Measurements from ENCODE around the gene HSPA9.
A peak's percentile ranks its signal among the peaks of the same experiment; 100 is the strongest.

The HSPA9 gene

DNA sequence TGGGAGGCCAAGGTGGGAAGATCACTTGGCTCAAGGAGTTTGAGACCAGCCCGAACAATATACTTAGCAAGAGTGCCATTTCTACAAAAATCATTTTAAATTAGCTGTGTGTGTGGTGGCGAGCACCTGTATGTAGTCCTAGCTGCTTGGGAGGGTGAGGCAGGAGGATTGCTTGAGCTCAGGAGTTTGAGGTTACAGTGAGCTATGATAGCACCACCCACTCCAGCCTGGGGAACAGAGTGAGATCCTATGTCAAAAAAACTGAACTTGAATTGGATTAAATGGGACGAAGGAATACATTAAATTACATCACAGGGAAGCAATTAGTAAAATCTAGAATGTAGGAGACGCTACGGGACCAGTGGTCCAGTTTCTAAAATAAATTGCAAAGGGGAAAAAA is 25.8 kb downstream of the HSPA9 start:
- TF ChIP-seq, protein P1, sequence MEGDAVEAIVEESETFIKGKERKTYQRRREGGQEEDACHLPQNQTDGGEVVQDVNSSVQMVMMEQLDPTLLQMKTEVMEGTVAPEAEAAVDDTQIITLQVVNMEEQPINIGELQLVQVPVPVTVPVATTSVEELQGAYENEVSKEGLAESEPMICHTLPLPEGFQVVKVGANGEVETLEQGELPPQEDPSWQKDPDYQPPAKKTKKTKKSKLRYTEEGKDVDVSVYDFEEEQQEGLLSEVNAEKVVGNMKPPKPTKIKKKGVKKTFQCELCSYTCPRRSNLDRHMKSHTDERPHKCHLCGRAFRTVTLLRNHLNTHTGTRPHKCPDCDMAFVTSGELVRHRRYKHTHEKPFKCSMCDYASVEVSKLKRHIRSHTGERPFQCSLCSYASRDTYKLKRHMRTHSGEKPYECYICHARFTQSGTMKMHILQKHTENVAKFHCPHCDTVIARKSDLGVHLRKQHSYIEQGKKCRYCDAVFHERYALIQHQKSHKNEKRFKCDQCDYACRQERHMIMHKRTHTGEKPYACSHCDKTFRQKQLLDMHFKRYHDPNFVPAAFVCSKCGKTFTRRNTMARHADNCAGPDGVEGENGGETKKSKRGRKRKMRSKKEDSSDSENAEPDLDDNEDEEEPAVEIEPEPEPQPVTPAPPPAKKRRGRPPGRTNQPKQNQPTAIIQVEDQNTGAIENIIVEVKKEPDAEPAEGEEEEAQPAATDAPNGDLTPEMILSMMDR (conservative IDR thresholded peaks at IDR 0.05; ENCODE audit: low read depth, low read length), result no peak
- H3K4me3 ChIP-seq (ENCODE audit: low read length), result no peak overlapping the region
- no peak for DNase-seq (ENCODE audit: low read depth)

DNA sequence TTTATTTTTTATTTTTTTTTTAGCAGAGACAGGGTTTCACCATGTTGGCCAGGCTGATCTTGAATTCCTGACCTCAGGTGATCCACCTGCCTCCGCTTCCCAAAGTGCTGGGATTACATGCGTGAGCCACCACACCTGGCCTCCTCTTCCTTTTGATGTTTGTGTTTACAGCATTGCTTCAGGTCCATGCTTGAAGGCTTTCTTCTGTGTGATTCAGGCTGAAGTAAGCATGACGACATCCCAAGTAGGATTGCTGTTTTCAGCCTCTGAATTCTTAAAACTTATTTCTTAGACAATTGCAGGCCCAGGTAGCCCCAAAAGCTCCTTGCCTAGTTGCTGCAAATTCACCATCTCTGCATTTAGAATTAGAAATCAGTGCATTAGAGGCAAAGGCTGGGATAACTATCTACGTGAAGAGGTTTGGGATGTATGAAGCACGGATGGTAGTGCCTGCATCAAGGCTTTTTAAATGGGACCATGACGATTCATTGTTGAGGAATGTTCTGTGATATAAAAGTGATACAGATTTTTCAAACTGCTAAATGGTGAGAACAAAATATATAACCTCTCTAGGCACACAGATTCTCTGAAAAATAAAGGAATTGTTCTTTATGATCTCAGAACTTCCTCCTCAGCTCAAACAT is 29.2 kb downstream of the HSPA9 start:
- no peak overlapping the region for H3K4me3 ChIP-seq (ENCODE audit: low read length)
- TF ChIP-seq, protein P1 (conservative IDR thresholded peaks at IDR 0.05; ENCODE audit: low read depth, low read length), result no peak
- DNase-seq (ENCODE audit: low read depth), result no peak

- TF ChIP-seq, protein P1 (conservative IDR thresholded peaks at IDR 0.05; ENCODE audit: low read depth, low read length), result no peak
- DNase-seq (ENCODE audit: low read depth), result no peak
- H3K4me3 ChIP-seq (ENCODE audit: low read length), result peak overlapping the region; percentile 70
These were observed 30.7 kb downstream of the HSPA9 start for GRCh38 chr5:138544181-138545134.

DNA sequence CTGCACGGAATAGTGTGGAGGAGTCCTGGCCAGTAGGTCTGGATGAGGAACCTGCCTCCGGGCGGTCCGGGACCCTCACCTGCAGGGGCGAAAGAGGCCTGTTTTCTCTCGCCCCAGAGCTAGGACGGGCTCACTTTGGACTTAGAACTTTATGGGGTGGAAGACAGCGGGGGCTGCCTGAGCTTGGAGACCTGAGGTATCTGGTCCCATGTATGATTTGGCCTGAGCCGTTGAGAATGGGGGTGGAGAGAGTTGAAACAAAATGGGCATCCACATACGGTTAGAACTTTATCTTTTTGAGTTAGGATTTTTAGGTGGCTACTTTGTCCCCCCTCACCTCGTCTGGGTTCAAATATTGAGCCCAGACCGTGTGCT is 31.5 kb downstream of the HSPA9 start:
- TF ChIP-seq, protein P1 (conservative IDR thresholded peaks at IDR 0.05; ENCODE audit: low read depth, low read length), result no peak
- H3K4me3 ChIP-seq (ENCODE audit: low read length), result peak overlapping the region; percentile 70
- DNase-seq (ENCODE audit: low read depth), result no peak

DNA sequence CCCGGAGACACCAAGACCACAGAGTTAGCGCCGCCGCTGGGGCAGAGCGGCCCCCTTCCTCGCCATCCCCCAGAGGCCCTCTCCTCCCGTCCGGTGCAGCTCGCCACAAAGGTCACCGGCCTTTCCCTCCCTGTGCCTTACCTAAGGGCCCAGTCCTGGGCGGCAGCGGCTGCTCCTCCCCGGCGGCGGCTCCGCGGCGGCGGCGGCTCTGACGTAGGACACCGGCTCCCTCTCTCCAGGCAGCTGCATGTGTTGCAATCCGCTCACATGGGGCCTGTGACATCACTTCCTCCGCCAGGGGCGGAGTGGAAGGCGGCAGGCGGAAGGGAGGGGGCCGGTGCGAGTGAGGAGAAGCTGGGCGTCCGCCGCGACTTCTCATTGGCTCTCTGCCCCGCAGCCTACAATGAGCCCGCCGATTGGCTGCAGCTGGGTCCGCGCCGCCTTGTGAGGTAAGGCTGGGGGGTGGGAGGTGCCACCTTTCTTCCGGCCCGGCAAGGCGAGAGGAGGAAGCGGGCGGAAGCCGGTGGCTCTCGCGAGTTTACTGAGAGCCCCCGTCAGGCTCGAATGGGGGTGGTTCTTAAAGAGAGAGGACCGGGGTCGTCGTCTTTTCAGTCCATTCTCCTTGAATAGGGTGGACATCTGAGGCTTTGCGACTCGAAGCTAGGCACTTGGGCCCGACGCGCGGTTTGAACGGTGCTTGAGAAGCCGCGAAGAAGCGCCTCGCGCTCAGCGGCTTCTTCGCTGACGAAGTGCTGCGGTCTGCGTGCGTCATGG is 32.1 kb downstream of the HSPA9 start, which contains the start of gene ETF1:
Gene ETF1, minus strand, starts transcription at position 281 of the 774 bp plus-strand sequence. CDS start 318 bp downstream, outside the sequence.
- peak; percentile 98 for DNase-seq (ENCODE audit: low read depth)
- TF ChIP-seq, protein P1 (conservative IDR thresholded peaks at IDR 0.05; ENCODE audit: low read depth, low read length), result no peak
- H3K4me3 ChIP-seq (ENCODE audit: low read length), result peak within 1 kb of the TSS; percentile 97

- no peak for DNase-seq (ENCODE audit: low read depth)
- TF ChIP-seq, protein P1 (conservative IDR thresholded peaks at IDR 0.05; ENCODE audit: low read depth, low read length), result no peak
- H3K4me3 ChIP-seq (ENCODE audit: low read length), result peak overlapping the region; percentile 97
These were observed 32.8 kb downstream of the HSPA9 start for GRCh38 chr5:138542180-138542955.

Data from retinal pigment epithelial cell (primary cell).